Measurements from ENCODE around the gene TAF6L. TPM values are rescaled to one million over a fixed set of nuclear protein-coding genes. Genes with fewer than 3 reads are reported as not detected.
A peak's percentile ranks its signal among the peaks of the same experiment; 100 is the strongest.

Gene TAF6L
- total and polyA plus RNA-seq, 10 donors: 11.9 to 37.5 (median 22.4) TPM

GRCh38 chr11:62789576-62789975 is 18.4 kb downstream of the TAF6L start:
- H3K9me3 ChIP-seq: no peaks in the 10 kb centered on the region
- no peaks in the 10 kb centered on the region for H3K27me3 ChIP-seq (replicated peaks in 1 of 7)
- WGBS, 5 donors: 59 to 79% (median 64%) methylated on average over 3 of the region's 3 CpGs
- TF ChIP-seq POLR2AphosphoS5 (IDR thresholded peaks at IDR 0.05) (no peak), POLR2A (IDR thresholded peaks at IDR 0.05) (no peak), CTCF (IDR thresholded peaks at IDR 0.05 in 8 of 11, conservative IDR thresholded peaks at IDR 0.05 in 3 of 11) (no peak)
- H3K27ac ChIP-seq: peak overlapping the region in 3 of 8 donors; percentile 90 to 100 (median 93)
- H3K4me1 ChIP-seq: peaks cover 40 to 72% (median 67%) of the 10 kb centered on the region in 6 donors
- intact Hi-C loops (cut with DNase I; ENCODE audit: low total_unique reads): loop anchor here (5.0 kb wide), 1 partner anchor 68 kb away; no protein-coding TSS in a partner anchor
- H3K4me3 ChIP-seq: no peak overlapping the region
- peaks cover 0 to 60% (median 44%) of the 10 kb centered on the region in 6 donors for H3K36me3 ChIP-seq
- no peak for DNase-seq

- 0 to 1% (median 1%) methylated on average over 34 to 58 of the region's 58 CpGs for WGBS, 5 donors
- no peaks in the 10 kb centered on the region for H3K9me3 ChIP-seq
- peak within 1 kb of the TSS; percentile 78 to 93 (median 90) for H3K27ac ChIP-seq
- H3K36me3 ChIP-seq: peaks cover 3 to 72% (median 64%) of the 10 kb centered on the region in 6 donors
- intact Hi-C loops (cut with DNase I; ENCODE audit: low total_unique reads): no loop called here
- TF ChIP-seq POLR2A (IDR thresholded peaks at IDR 0.05): peak in 2 of 3 donors; percentile 10 to 87
- TF ChIP-seq CTCF (IDR thresholded peaks at IDR 0.05 in 8 of 11, conservative IDR thresholded peaks at IDR 0.05 in 3 of 11): peak in 8 of 11 experiments; percentile 27 to 72 (median 48)
- peak; percentile 97 to 99 (median 97) for TF ChIP-seq POLR2AphosphoS5 (IDR thresholded peaks at IDR 0.05)
- peak within 1 kb of the TSS; percentile 82 to 98 (median 94) for H3K4me3 ChIP-seq
- peak; percentile 98 for DNase-seq
- no peaks in the 10 kb centered on the region for H3K27me3 ChIP-seq (replicated peaks in 1 of 7)
- H3K4me1 ChIP-seq: peaks cover 31 to 60% (median 55%) of the 10 kb centered on the region in 6 donors
Observed at GRCh38 chr11:62791501-62792201, 20.5 kb downstream of the TAF6L start, which contains the start of gene TMEM223. TMEM223 (minus strand) TSS chr11:62792006; CDS start chr11:62791994, 12 bp downstream.

- Histone ChIP-seq H3K4me3 (peak overlapping the region in 7 of 8 donors; percentile 90 to 98 (median 95)), H3K36me3 (peaks cover 3 to 77% (median 70%) of the 10 kb centered on the region in 6 donors), H3K9me3 (no peaks in the 10 kb centered on the region), H3K27ac (peak overlapping the region; percentile 78 to 93 (median 90)), H3K4me1 (peaks cover 31 to 60% (median 55%) of the 10 kb centered on the region in 6 donors), H3K27me3 (replicated peaks in 1 of 7) (no peaks in the 10 kb centered on the region)
- 20 to 31% (median 27%) methylated on average over 8 to 11 of the region's 11 CpGs for WGBS, 5 donors
- intact Hi-C loops (cut with DNase I; ENCODE audit: low total_unique reads): no loop called here
- TF ChIP-seq POLR2A (IDR thresholded peaks at IDR 0.05) (no peak), POLR2AphosphoS5 (IDR thresholded peaks at IDR 0.05) (no peak), CTCF (IDR thresholded peaks at IDR 0.05 in 8 of 11, conservative IDR thresholded peaks at IDR 0.05 in 3 of 11) (peak in 1 of 11 experiments; percentile 4)
- peak; percentile 85 for DNase-seq
Observed at GRCh38 chr11:62792202-62792575, 21.0 kb downstream of the TAF6L start.

- H3K27ac ChIP-seq: no peak overlapping the region
- 68 to 92% (median 82%) methylated on average over 8 of the region's 8 CpGs for WGBS, 5 donors
- intact Hi-C loops (cut with DNase I; ENCODE audit: low total_unique reads): no loop called here
- H3K4me1 ChIP-seq: peaks cover 19 to 42% (median 38%) of the 10 kb centered on the region in 6 donors
- TF ChIP-seq CTCF (IDR thresholded peaks at IDR 0.05 in 8 of 11, conservative IDR thresholded peaks at IDR 0.05 in 3 of 11) (no peak), POLR2A (IDR thresholded peaks at IDR 0.05) (no peak), POLR2AphosphoS5 (IDR thresholded peaks at IDR 0.05) (no peak)
- H3K27me3 ChIP-seq (replicated peaks in 1 of 7): no peaks in the 10 kb centered on the region
- no peak overlapping the region for H3K4me3 ChIP-seq
- DNase-seq: no peak
- no peaks in the 10 kb centered on the region for H3K9me3 ChIP-seq
- peaks cover 3 to 89% (median 85%) of the 10 kb centered on the region in 6 donors for H3K36me3 ChIP-seq
Observed at GRCh38 chr11:62794201-62794775, 23.1 kb downstream of the TAF6L start.

All from spleen (tissue), 11 donors.